K562 (cell line): ENCODE measurements around the gene SORT1. TPM values are rescaled to one million over a fixed set of nuclear protein-coding genes. Genes with fewer than 3 reads are reported as not detected.

Source experiments
- ARID3A ChIP-seq: IDR thresholded peaks from 2 replicates; pipeline ENCODE4 v1.6.1; 2012; ENCODE audit warnings: low read depth, low read length, improper control_type of control experiment, borderline replicate concordance
- ATF6 ChIP-seq: sonication (generic); formaldehyde crosslinking; IDR thresholded peaks from 2 replicates; pipeline ENCODE4 v1.4.0; 2020; ENCODE audit warnings: mild to moderate bottlenecking, missing genetic modification reagents
- CBX3 ChIP-seq, 2 experiments: IDR thresholded peaks; 1 replicate in 1 of 2; 2 replicates in 1 of 2; pipeline ENCODE4 v1.6.1; 2012; ENCODE audit warnings: inconsistent platforms in 2 of 2, low read length in 2 of 2, borderline replicate concordance in 1 of 2, control low read depth in 1 of 2
- CHCHD3 ChIP-seq: fragments of 250-450 bp; sonication (Bioruptor Pico); IDR thresholded peaks from 2 replicates; pipeline ENCODE4 v2.1.2; 2022; ENCODE audit warnings: mild to moderate bottlenecking
- CHD1 ChIP-seq: fragments of 200-600 bp; sonication (generic); IDR thresholded peaks from one replicate; pipeline ENCODE4 v1.6.1; 2012; ENCODE audit warnings: mild to moderate bottlenecking, moderate library complexity, low read length, inconsistent platforms
- FOXJ3 ChIP-seq: sonication (generic); formaldehyde crosslinking; IDR thresholded peaks from 2 replicates; pipeline ENCODE4 v1.4.0; 2020; ENCODE audit warnings: mild to moderate bottlenecking, missing genetic modification reagents
- HMG20A ChIP-seq: fragments of 450-650 bp; formaldehyde crosslinking; conservative IDR thresholded peaks from 2 replicates; pipeline ENCODE4 v1.4.0; 2020; ENCODE audit warnings: mild to moderate bottlenecking, mixed read lengths
- MAZ ChIP-seq, 2 experiments: fragments of 450-650 bp in 1 of 2; sonication (generic) in 1 of 2; formaldehyde crosslinking; IDR thresholded peaks in 1 of 2; conservative IDR thresholded peaks in 1 of 2; 2 replicates each; pipeline versions ENCODE4 v1.4.0 to v1.5.0; 2020; ENCODE audit warnings: mild to moderate bottlenecking in 1 of 2, missing genetic modification reagents in 1 of 2
- MTA1 ChIP-seq: fragments of 450-650 bp; IDR thresholded peaks from 2 replicates; pipeline ENCODE4 v1.6.1; 2017; ENCODE audit warnings: borderline replicate concordance
- NR2C2 ChIP-seq, 2 experiments: fragments of 200-800 bp in 1 of 2; sonication (Bioruptor generic) in 1 of 2; sonication (generic) in 1 of 2; formaldehyde crosslinking in 1 of 2; IDR thresholded peaks; 2 replicates each; pipeline versions ENCODE4 v1.6.1 to v1.8.0; 2016 to 2022; ENCODE audit warnings: mild to moderate bottlenecking in 1 of 2, missing compliant biosample characterization in 1 of 2, missing genetic modification characterization in 1 of 2, missing genetic modification reagents in 1 of 2
- POU5F1 ChIP-seq: fragments of 150-350 bp; IDR thresholded peaks from 2 replicates; pipeline ENCODE4 v1.6.1; 2014; ENCODE audit warnings: borderline replicate concordance, low read length, low read depth, mild to moderate bottlenecking; ENCODE audit not compliant: partially characterized antibody
- RUNX1 ChIP-seq: sonication (generic); IDR thresholded peaks from 2 replicates; pipeline ENCODE4 v1.6.1; 2016; ENCODE audit warnings: antibody characterized with exemption, low read depth
- ZBTB2 ChIP-seq: fragments of 450-650 bp; IDR thresholded peaks from 2 replicates; pipeline ENCODE4 v1.6.1; 2016; ENCODE audit warnings: antibody characterized with exemption
- ZBTB33 ChIP-seq: sonication (generic); formaldehyde crosslinking; IDR thresholded peaks from 2 replicates; pipeline ENCODE4 v1.8.1; 2023; ENCODE audit warnings: mild to moderate bottlenecking, missing genetic modification reagents
- ZEB2 ChIP-seq: fragments of 450-650 bp; IDR thresholded peaks from 2 replicates; pipeline ENCODE4 v1.6.1; 2016
- ZNF274 ChIP-seq: IDR thresholded peaks from 2 replicates; pipeline ENCODE4 v1.6.1; 2011; ENCODE audit warnings: low read depth, mild to moderate bottlenecking, low read length, moderate library complexity, borderline replicate concordance
- ZNF668 ChIP-seq: fragments of 250-450 bp; sonication (Bioruptor Pico); IDR thresholded peaks from 2 replicates; pipeline ENCODE4 v1.8.0; 2022; ENCODE audit warnings: mild to moderate bottlenecking, inconsistent platforms
- ZNF79 ChIP-seq: fragments of 250-450 bp; sonication (Bioruptor Pico); IDR thresholded peaks from 2 replicates; pipeline ENCODE4 v1.4.0; 2020; ENCODE audit warnings: low read depth, mild to moderate bottlenecking, moderate library complexity
- polyA plus RNA-seq, 8 experiments: library from polyadenylated mRNA; depleted of rRNA in 4 of 8; stranded (reverse) in 5 of 8; unstranded in 3 of 8; fragments of >200 nt; fragmentation: Nextera tagmentation in 2 of 8; fragmentation: Illumina TruSeq in 1 of 8; extraction: Ambion mirVana in 2 of 8; extraction: Trizol in 1 of 8; gene quantifications; 2 replicates each; pipeline versions ENCODE4 v1.2.1 to v1.2.3, GENCODE V29; 2011 to 2014; ENCODE audit warnings: inconsistent platforms in 1 of 8, missing spikeins in 1 of 8
- total RNA-seq, 7 experiments: library from RNA; depleted of rRNA in 6 of 7; stranded (reverse); fragments of >200 nt in 6 of 7; fragmentation: Illumina TruSeq in 2 of 7; extraction: Trizol in 2 of 7; gene quantifications; 2 replicates each; pipeline versions ENCODE4 v1.2.1 to v1.2.3, GENCODE V29; 2011 to 2021; ENCODE audit warnings: low replicate concordance in 1 of 7

SORT1 gene
- total and polyA plus RNA-seq, 9 of the 15 experiments (the other 6 are each of a cell fraction or from before 2014, with no cell fraction given), result 27.4 to 112 (median 65.0) TPM

- TF ChIP-seq ZBTB33 (CRISPR knock-in tag) (0 out of 2 replicates have a peak, but pooled peaks have one; percentile 27), ATF6 (no peak), ZEB2 (peak; percentile 60; the same call in 1 of the 2 replicates), HMG20A (CRISPR knock-in tag) (no peak), CHD1 (no peak), ZNF79 (no peak), POU5F1 (no peak), RUNX1 (peak; percentile 65; the same call in 1 of the 2 replicates), ZNF274 (no peak), CBX3 (IDR thresholded peaks at IDR 0.05; ENCODE audit: borderline replicate concordance in 1 of 2, low read length in 2 of 2) (peak in 1 of 2 experiments; percentile 56; a peak in 1 of 3 replicates), ARID3A (0 out of 2 replicates have a peak, but pooled peaks have one; percentile 7), MAZ (CRISPR knock-in tag; conservative IDR thresholded peaks at IDR 0.05 in 1 of 2, IDR thresholded peaks at IDR 0.05 in 1 of 2) (no peak; a peak in 2 of 4 replicates), CHCHD3 (no peak), ZNF668 (no peak), FOXJ3 (CRISPR knock-in tag) (no peak), NR2C2 (CRISPR knock-in tag; IDR thresholded peaks at IDR 0.05) (0 out of 2 replicates have a peak, but pooled peaks have one; percentile 49), NR2C2 (tag; IDR thresholded peaks at IDR 0.05) (0 out of 2 replicates have a peak, but pooled peaks have one; percentile 57), ZBTB2 (peak; percentile 80; the same call in 1 of the 2 replicates), MTA1 (peak; percentile 81; the same call in 1 of the 2 replicates)
These were observed 90.3 kb downstream of the SORT1 start (continued) for GRCh38 chr1:109307274-109308021.
